Pancreas (tissue), 10 donors: ENCODE measurements around the gene NXPH2. TPM values are rescaled to one million over a fixed set of nuclear protein-coding genes. Genes with fewer than 3 reads are reported as not detected.

Experiments
- ATAC-seq, 4 donors: fragments of 200-7000 bp; cut with Tn5 transposase; one replicate each; pipeline versions ENCODE4 v1.8.0 to v1.9.1; 2020; ENCODE audit warnings: mild to moderate bottlenecking in 4 of 4, moderate library complexity in 4 of 4
- DNase-seq, 6 donors: peaks; one replicate each; pipeline ENCODE4 v3.0.0-alpha.2; 2020
- FAIRE-seq: peaks from 2 replicates; lab custom pipeline; 2012; peaks lifted over from hg19 to GRCh38; lab: Jason Lieb, UNC
- H3K27ac ChIP-seq, 4 donors: fragments of 200-600 bp; sonication (generic); 1 replicate in 3 of 4; 2 replicates in 1 of 4; pipeline versions ENCODE4 v1.5.0 to v1.8.0; 2020
- H3K27me3 ChIP-seq, 4 donors: fragments of 200-600 bp; one replicate each; pipeline ENCODE4 v1.8.0; 2021
- H3K36me3 ChIP-seq, 3 donors: fragments of 200-600 bp; sonication (generic) in 1 of 3; one replicate each; pipeline versions ENCODE4 v1.5.0 to v1.8.0; 2020 to 2021
- H3K4me1 ChIP-seq, 3 donors: fragments of 200-600 bp; one replicate each; pipeline ENCODE4 v1.8.0; 2021
- H3K4me3 ChIP-seq, 4 donors: fragments of 200-600 bp; sonication (generic) in 2 of 4; one replicate each; pipeline versions ENCODE4 v1.5.0 to v1.8.0; 2020 to 2021
- H3K9me3 ChIP-seq, 4 donors: fragments of 200-600 bp; one replicate each; pipeline ENCODE4 v1.8.0; 2021
- CTCF ChIP-seq, 4 donors: fragments of 200-600 bp; sonication (generic) in 3 of 4; IDR thresholded peaks; one replicate each; pipeline versions ENCODE4 v1.5.0 to v1.8.0; 2021; ENCODE audit warnings: antibody characterized with exemption in 4 of 4
- WGBS, 2 donors: extraction: QIAGEN DNeasy Blood & Tissue Kit; methylation state at CpG; one replicate each; pipeline ENCODE4 v1.1.7; 2013; 5-methylcytosine and 5-hydroxymethylcytosine counted together
- intact Hi-C, 3 donors: fragments of 100-400 bp; cut with DNase I; formaldehyde crosslinking; loops; one replicate each; pipeline versions ENCODE4 v1.11.1 to v1.14.2; 2022
- polyA plus RNA-seq, 2 donors: library from polyadenylated mRNA; stranded (reverse); fragments of 200-250 nt; gene quantifications; one replicate each; pipeline ENCODE4 v1.2.3, GENCODE V29; 2013
- total RNA-seq, 6 donors: library from RNA; stranded (reverse); fragmentation: NEBNext Ultra II Directional in 4 of 6; extraction: Animal tissue kit (Norgen Biotek cat#: 25700) in 4 of 6; gene quantifications; one replicate each; pipeline versions ENCODE4 v1.2.1 to v1.2.4, GENCODE V29; 2021 to 2023
- donor health status: healthy with polysubstance abuse.
- donor health status: DM: no; HTN: no; CAD: no; lungs with moderate emphysema.
- donor health status: DM: no; HTN: no; CAD: no.
- donor health status: control.
- donor health status: control.
- donor health status: Bipolar disorder and iron deficiency.
- donor health status: DM: yes; HTN: yes; CAD: no.
- donor health status: DM: no; HTN: no; CAD: no.
- donor health status: DM: no; HTN: no; CAD: no.
- donor health status: DM: yes; HTN: yes; CAD: no.

Gene NXPH2
- total and polyA plus RNA-seq, 8 donors, result 0.19 TPM; not detected in 7

GRCh38 chr2:138732651-138733050, 47.5 kb downstream of the NXPH2 start:
- FAIRE-seq (no peak), ATAC-seq (no peak), DNase-seq (no peak)
- Histone ChIP-seq H3K27me3 (no peaks in the 10 kb centered on the region), H3K4me3 (no peak overlapping the region), H3K27ac (no peak overlapping the region), H3K4me1 (no peaks in the 10 kb centered on the region), H3K36me3 (no peaks in the 10 kb centered on the region), H3K9me3 (no peaks in the 10 kb centered on the region)
- intact Hi-C loops, result no loop called here
- TF ChIP-seq CTCF (IDR thresholded peaks at IDR 0.05), result no peak
- 84 to 85% methylated on average over 1 of the region's 1 CpG for WGBS, 2 donors

GRCh38 chr2:138730497-138731030, 49.6 kb downstream of the NXPH2 start:
- H3K4me3 ChIP-seq, result no peak overlapping the region
- intact Hi-C loops, result no loop called here
- 80 to 93% methylated on average over 3 of the region's 3 CpGs for WGBS, 2 donors
- no peaks in the 10 kb centered on the region for H3K36me3 ChIP-seq
- H3K9me3 ChIP-seq, result no peaks in the 10 kb centered on the region
- no peak for TF ChIP-seq CTCF (IDR thresholded peaks at IDR 0.05)
- no peaks in the 10 kb centered on the region for H3K27me3 ChIP-seq
- H3K4me1 ChIP-seq, result peaks cover 0 to 2% (median 0%) of the 10 kb centered on the region in 3 donors
- H3K27ac ChIP-seq, result no peak overlapping the region
- DNase-seq (no peak), FAIRE-seq (no peak), ATAC-seq (no peak)

GRCh38 chr2:138727956-138728355, 52.2 kb downstream of the NXPH2 start:
- ATAC-seq, result no peak
- no peak for TF ChIP-seq CTCF (IDR thresholded peaks at IDR 0.05)
- DNase-seq, result no peak
- no peak overlapping the region for H3K4me3 ChIP-seq
- H3K27me3 ChIP-seq, result no peaks in the 10 kb centered on the region
- H3K4me1 ChIP-seq, result peaks cover 5 to 17% (median 10%) of the 10 kb centered on the region in 3 donors
- intact Hi-C loops, result no loop called here
- WGBS, 2 donors, result 91 to 100% methylated on average over 1 of the region's 1 CpG
- FAIRE-seq, result no peak
- no peaks in the 10 kb centered on the region for H3K9me3 ChIP-seq
- no peak overlapping the region for H3K27ac ChIP-seq
- no peaks in the 10 kb centered on the region for H3K36me3 ChIP-seq

GRCh38 chr2:138726681-138727080, 53.5 kb downstream of the NXPH2 start:
- TF ChIP-seq CTCF (IDR thresholded peaks at IDR 0.05), result no peak
- H3K27ac ChIP-seq, result no peak overlapping the region
- no peaks in the 10 kb centered on the region for H3K27me3 ChIP-seq
- DNase-seq, result no peak
- no peak overlapping the region for H3K4me3 ChIP-seq
- H3K9me3 ChIP-seq, result no peaks in the 10 kb centered on the region
- intact Hi-C loops, result no loop called here
- no peaks in the 10 kb centered on the region for H3K36me3 ChIP-seq
- ATAC-seq, result no peak
- peaks cover 5 to 17% (median 10%) of the 10 kb centered on the region in 3 donors for H3K4me1 ChIP-seq
- no peak for FAIRE-seq

- H3K27me3 ChIP-seq, result no peaks in the 10 kb centered on the region
- ATAC-seq (peak in 1 of 4 donors; percentile 66), FAIRE-seq (no peak), DNase-seq (no peak)
- H3K4me1 ChIP-seq, result peaks cover 5 to 17% (median 10%) of the 10 kb centered on the region in 3 donors
- H3K36me3 ChIP-seq, result no peaks in the 10 kb centered on the region
- H3K9me3 ChIP-seq, result no peaks in the 10 kb centered on the region
- TF ChIP-seq CTCF (IDR thresholded peaks at IDR 0.05), result no peak
- 21 to 25% methylated on average over 2 of the region's 2 CpGs for WGBS, 2 donors
- H3K4me3 ChIP-seq, result no peak overlapping the region
- intact Hi-C loops, result no loop called here
- no peak overlapping the region for H3K27ac ChIP-seq
These were observed 55.3 kb downstream of the NXPH2 start for GRCh38 chr2:138724729-138725459.
